Cardiac muscle cell (in vitro differentiated cells and primary cell): ENCODE measurements around the gene FAM219A. TPM values are rescaled to one million over a fixed set of nuclear protein-coding genes. Genes with fewer than 3 reads are reported as not detected.

Source experiments
- DNase-seq, 2 donors: peaks; one replicate each; pipeline versions ENCODE4 v3.0.0 to v3.0.0-alpha.2; 2010 to 2017; ENCODE audit warnings: low read depth in 1 of 2, low spot score in 1 of 2
- H3K27ac ChIP-seq: fragments of 200-600 bp; sonication (generic); 2 replicates; pipeline ENCODE4 v1.5.1; 2016
- H3K27me3 ChIP-seq: fragments of 200-600 bp; sonication (generic); 2 replicates; pipeline ENCODE4 v1.6.0; 2016; ENCODE audit warnings: control low read depth
- H3K36me3 ChIP-seq: fragments of 200-600 bp; sonication (generic); 2 replicates; pipeline ENCODE4 v1.5.1; 2016; ENCODE audit warnings: control low read depth
- H3K4me1 ChIP-seq: fragments of 200-600 bp; sonication (generic); 2 replicates; pipeline ENCODE4 v1.8.1; 2017; ENCODE audit warnings: low read depth, mild to moderate bottlenecking, mixed run types
- H3K4me3 ChIP-seq: fragments of 200-600 bp; sonication (generic); 2 replicates; pipeline ENCODE4 v1.5.1; 2016; ENCODE audit warnings: mild to moderate bottlenecking
- H3K9me3 ChIP-seq: fragments of 200-600 bp; sonication (generic); 2 replicates; pipeline ENCODE4 v1.5.1; 2017; ENCODE audit warnings: low read depth, mild to moderate bottlenecking, control low read depth
- CTCF ChIP-seq: IDR thresholded peaks from 2 replicates; pipeline ENCODE4 v1.5.1; 2012; ENCODE audit warnings: low read depth, mild to moderate bottlenecking, low read length
- polyA plus RNA-seq: library from polyadenylated mRNA; unstranded; fragments of >200 nt; fragmentation: Nextera tagmentation; extraction: Ambion mirVana; gene quantifications from 2 replicates; pipeline ENCODE4 v1.2.1, GENCODE V29; 2016
- total RNA-seq: library from RNA; depleted of rRNA; stranded (reverse); fragments of >200 nt; gene quantifications from 2 replicates; pipeline ENCODE4 v1.2.3, GENCODE V29; 2016

Gene FAM219A
- total and polyA plus RNA-seq, 2 experiments from 2014 or later = 15.0 to 16.0 TPM

GRCh38 chr9:34464571-34464970 lies 6.2 kb upstream of the FAM219A start:
- no peak for DNase-seq
- no peaks in the 10 kb centered on the region for H3K4me1 ChIP-seq
- TF ChIP-seq CTCF = no peak
- H3K36me3 ChIP-seq = no peaks in the 10 kb centered on the region
- no peaks in the 10 kb centered on the region for H3K9me3 ChIP-seq
- H3K27me3 ChIP-seq = no peaks in the 10 kb centered on the region
- H3K27ac ChIP-seq = no peak overlapping the region
- no peak overlapping the region for H3K4me3 ChIP-seq

GRCh38 chr9:34463901-34464232 lies 5.5 kb upstream of the FAM219A start:
- Histone ChIP-seq H3K27me3 (no peaks in the 10 kb centered on the region), H3K4me3 (no peak overlapping the region), H3K9me3 (no peaks in the 10 kb centered on the region), H3K27ac (no peak overlapping the region), H3K4me1 (no peaks in the 10 kb centered on the region), H3K36me3 (no peaks in the 10 kb centered on the region)
- TF ChIP-seq CTCF = no peak
- no peak for DNase-seq

GRCh38 chr9:34463098-34463900 lies 4.9 kb upstream of the FAM219A start:
- no peak overlapping the region for H3K4me3 ChIP-seq
- DNase-seq = peak in 1 of 2 donors; percentile 52
- TF ChIP-seq CTCF = no peak
- H3K36me3 ChIP-seq = no peaks in the 10 kb centered on the region
- H3K27me3 ChIP-seq = no peaks in the 10 kb centered on the region
- no peak overlapping the region for H3K27ac ChIP-seq
- no peaks in the 10 kb centered on the region for H3K9me3 ChIP-seq
- no peaks in the 10 kb centered on the region for H3K4me1 ChIP-seq

- Histone ChIP-seq H3K9me3 (no peaks in the 10 kb centered on the region), H3K4me3 (no peak overlapping the region), H3K36me3 (no peaks in the 10 kb centered on the region), H3K4me1 (no peaks in the 10 kb centered on the region), H3K27me3 (no peaks in the 10 kb centered on the region), H3K27ac (no peak overlapping the region)
- TF ChIP-seq CTCF = no peak
- DNase-seq = no peak
These were observed 1.6 kb upstream of the FAM219A start for GRCh38 chr9:34459941-34460340.

DNA sequence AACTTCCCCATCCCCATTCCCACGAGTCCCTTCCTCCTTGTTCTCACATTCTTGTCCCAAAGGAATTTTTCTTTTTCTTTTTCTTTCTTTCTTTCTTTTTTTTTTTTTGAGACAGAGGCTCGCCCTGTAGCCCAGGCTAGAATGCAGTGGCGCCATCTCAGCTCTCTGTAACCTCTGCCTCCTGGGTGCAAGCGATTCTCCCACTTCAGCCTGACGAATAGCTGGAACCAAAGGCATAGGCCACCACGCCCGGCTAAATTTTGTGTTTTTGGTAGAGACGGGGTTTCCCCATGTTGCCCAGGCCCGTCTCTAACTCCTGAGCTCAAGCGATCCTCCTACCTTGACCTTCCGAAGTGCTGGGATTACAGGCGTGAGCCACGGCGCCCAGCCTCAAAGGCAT lies 986 bp upstream of the FAM219A start:
- Histone ChIP-seq H3K36me3 (no peaks in the 10 kb centered on the region), H3K27ac (no peak overlapping the region), H3K4me3 (no peak overlapping the region), H3K9me3 (no peaks in the 10 kb centered on the region), H3K4me1 (no peaks in the 10 kb centered on the region), H3K27me3 (no peaks in the 10 kb centered on the region)
- no peak for TF ChIP-seq CTCF
- DNase-seq = no peak

DNA sequence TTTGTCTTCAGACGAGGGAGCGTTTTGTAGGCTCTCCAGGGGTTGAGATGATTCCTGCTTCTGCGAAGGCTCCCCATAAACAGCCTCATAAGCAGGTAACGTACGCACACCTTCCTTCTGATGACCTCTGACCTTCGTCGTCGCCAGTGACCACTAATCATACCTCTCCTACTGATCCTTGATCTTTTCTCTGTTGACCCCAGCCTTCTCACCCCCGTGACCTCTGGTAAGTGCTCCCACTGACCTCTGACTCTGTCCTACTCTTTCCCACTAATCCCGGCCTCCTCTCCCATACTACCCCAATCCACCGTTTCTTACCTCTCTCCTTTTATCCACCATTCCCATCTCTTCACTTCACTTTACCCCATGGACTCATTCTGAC lies 580 bp upstream of the FAM219A start:
- H3K4me1 ChIP-seq = no peaks in the 10 kb centered on the region
- no peaks in the 10 kb centered on the region for H3K9me3 ChIP-seq
- no peaks in the 10 kb centered on the region for H3K36me3 ChIP-seq
- no peak for TF ChIP-seq CTCF
- H3K27ac ChIP-seq = no peak overlapping the region
- no peak for DNase-seq
- no peaks in the 10 kb centered on the region for H3K27me3 ChIP-seq
- peak overlapping the region; percentile 17 for H3K4me3 ChIP-seq
